NCI-H446 treated with DMSO at 0.1 percent for 48 hours (cell line): ENCODE data around the gene MRPL50.
"Not testable (repeated sequence)": the region's sequence is repeated elsewhere in the genome, so short reads cannot be mapped to it uniquely, and the experiment has no call there.

ENCODE experiments used
- DNase-seq: peaks from one replicate; lab custom pipeline; 2025; lab: John Stamatoyannopoulos, UW

Gene MRPL50

GRCh38 chr9:101417977-101418376 is 19.6 kb upstream of the MRPL50 start:
- DNase-seq = no peak

- no peak for DNase-seq
Observed at GRCh38 chr9:101417389-101417788, 19.0 kb upstream of the MRPL50 start.

- no peak for DNase-seq
Observed at GRCh38 chr9:101415578-101415977, 17.2 kb upstream of the MRPL50 start.

GRCh38 chr9:101414839-101415238 is 16.4 kb upstream of the MRPL50 start:
- no peak for DNase-seq

GRCh38 chr9:101409079-101409477 is 10.7 kb upstream of the MRPL50 start:
- no peak for DNase-seq

- DNase-seq = no peak
Observed at GRCh38 chr9:101408374-101409078, 10.1 kb upstream of the MRPL50 start.

- no peak for DNase-seq
Observed at GRCh38 chr9:101403516-101404285, 5.3 kb upstream of the MRPL50 start.

- DNase-seq = no peak
Observed at GRCh38 chr9:101400120-101400519, 1.7 kb upstream of the MRPL50 start.

GRCh38 chr9:101399643-101399970 is 1.2 kb upstream of the MRPL50 start:
- DNase-seq = no peak

- DNase-seq = no peak
Observed at GRCh38 chr9:101398930-101399642, 668 bp upstream of the MRPL50 start.

- DNase-seq = no peak
Observed at GRCh38 chr9:101397746-101398067, 711 bp downstream of the MRPL50 start.

- DNase-seq = no peak
Observed at GRCh38 chr9:101394687-101395086, 3.7 kb downstream of the MRPL50 start.

- DNase-seq = no peak
Observed at GRCh38 chr9:101393135-101393534, 5.3 kb downstream of the MRPL50 start.

- DNase-seq = no peak
Observed at GRCh38 chr9:101388507-101388993, 9.9 kb downstream of the MRPL50 start.

GRCh38 chr9:101387871-101388506 is 10.4 kb downstream of the MRPL50 start:
- DNase-seq = peak; percentile 24

GRCh38 chr9:101384873-101385536 is 13.4 kb downstream of the MRPL50 start, which contains the start of gene BAAT:
Gene BAAT, minus strand, starts transcription at chr9:101385006. Its CDS starts 13,602 bp downstream, at chr9:101371404.
- not testable (repeated sequence) for DNase-seq

GRCh38 chr9:101383361-101383760 is 15.1 kb downstream of the MRPL50 start:
- DNase-seq = no peak

- DNase-seq = no peak
Observed at GRCh38 chr9:101381833-101382342, 16.5 kb downstream of the MRPL50 start.

- DNase-seq = no peak
Observed at GRCh38 chr9:101381118-101381517, 17.3 kb downstream of the MRPL50 start.

- no peak for DNase-seq
Observed at GRCh38 chr9:101380295-101380694, 18.1 kb downstream of the MRPL50 start.

- DNase-seq = no peak
Observed at GRCh38 chr9:101376111-101376848, 22.1 kb downstream of the MRPL50 start.
